ENCODE results near the gene PIK3CG. TPM values are rescaled to one million over a fixed set of nuclear protein-coding genes. Genes with fewer than 3 reads are reported as not detected.
"Not testable (repeated sequence)": the region's sequence is repeated elsewhere in the genome, so short reads cannot be mapped to it uniquely, and the experiment has no call there.

Gene PIK3CG
- polyA plus RNA-seq, 3 donors = 17.9 to 31.2 (median 20.7) TPM

GRCh38 chr7:106952658-106953231, 87.7 kb downstream of the PIK3CG start:
- Histone ChIP-seq H3K4me2 (replicated peaks; ENCODE audit: extremely low read depth, low read length, poor library complexity, severe bottlenecking) (peak overlapping the region; percentile 27), H2AFZ (ENCODE audit: insufficient read depth, low read depth, low read length, poor library complexity, severe bottlenecking) (no peak overlapping the region), H3K27ac (ENCODE audit: low read depth in 1 of 2, low read length in 2 of 2) (peak overlapping the region; percentile 11 to 69), H3K36me3 (replicated peaks in 1 of 2; ENCODE audit: control insufficient read depth in 1 of 2, insufficient read depth in 2 of 2, low read length in 2 of 2) (no peaks in the 10 kb centered on the region), H3K4me3 (replicated peaks in 1 of 3; ENCODE audit: low read depth in 2 of 3, low read length in 3 of 3) (peak overlapping the region in 1 of 3 experiments; percentile 7), H3K4me1 (ENCODE audit: control insufficient read depth in 1 of 2, insufficient read depth in 2 of 2, low read length in 2 of 2) (peaks cover 18 to 21% of the 10 kb centered on the region in 2 donors), H3K9ac (ENCODE audit: insufficient read depth, low read length, poor library complexity, severe bottlenecking) (no peak overlapping the region), H3K27me3 (ENCODE audit: control insufficient read depth in 2 of 2, insufficient read depth in 2 of 2, low read length in 2 of 2) (no peaks in the 10 kb centered on the region), H4K20me1 (ENCODE audit: insufficient read depth, low read length) (no peaks in the 10 kb centered on the region), H3K79me2 (ENCODE audit: insufficient read depth, low read length) (no peaks in the 10 kb centered on the region), H3K9me3 (replicated peaks in 1 of 2; ENCODE audit: control insufficient read depth in 1 of 2, insufficient read depth in 1 of 2, low read length in 2 of 2) (no peaks in the 10 kb centered on the region)
- H3K36me3 Mint-ChIP-seq = peaks cover 0 to 2% of the 10 kb centered on the region in 2 donors
- 0% methylated on average over 1 of the region's 5 CpGs for WGBS (ENCODE audit: insufficient coverage)
- H3K27ac Mint-ChIP-seq = peak overlapping the region; percentile 64 to 89 (median 84)
- intact Hi-C loops (cut with micrococcal nuclease) = no loop called here
- no peak for TF ChIP-seq CTCF (IDR thresholded peaks at IDR 0.05)
- DNase-seq = peak; percentile 55 to 77 (median 74)
- peak overlapping the region in 1 of 2 donors; percentile 59 for H3K4me3 Mint-ChIP-seq
- peaks cover 0 to 3% (median 0%) of the 10 kb centered on the region in 7 donors for H3K9me3 Mint-ChIP-seq
- H3K4me1 Mint-ChIP-seq = peaks cover 20% of the 10 kb centered on the region
- peaks cover 0 to 7% (median 0%) of the 10 kb centered on the region in 3 donors for H3K27me3 Mint-ChIP-seq (ENCODE audit: low read depth in 3 of 3)

- Histone ChIP-seq H3K4me1 (ENCODE audit: control insufficient read depth in 1 of 2, insufficient read depth in 2 of 2, low read length in 2 of 2) (peaks cover 24 to 27% of the 10 kb centered on the region in 2 donors), H3K9ac (ENCODE audit: insufficient read depth, low read length, poor library complexity, severe bottlenecking) (no peak overlapping the region), H2AFZ (ENCODE audit: insufficient read depth, low read depth, low read length, poor library complexity, severe bottlenecking) (no peak overlapping the region), H3K4me3 (replicated peaks in 1 of 3; ENCODE audit: low read depth in 2 of 3, low read length in 3 of 3) (no peak overlapping the region), H3K27ac (ENCODE audit: low read depth in 1 of 2, low read length in 2 of 2) (no peak overlapping the region), H3K79me2 (ENCODE audit: insufficient read depth, low read length) (no peaks in the 10 kb centered on the region), H3K36me3 (replicated peaks in 1 of 2; ENCODE audit: control insufficient read depth in 1 of 2, insufficient read depth in 2 of 2, low read length in 2 of 2) (no peaks in the 10 kb centered on the region), H3K27me3 (ENCODE audit: control insufficient read depth in 2 of 2, insufficient read depth in 2 of 2, low read length in 2 of 2) (no peaks in the 10 kb centered on the region), H3K4me2 (replicated peaks; ENCODE audit: extremely low read depth, low read length, poor library complexity, severe bottlenecking) (no peak overlapping the region), H4K20me1 (ENCODE audit: insufficient read depth, low read length) (no peaks in the 10 kb centered on the region), H3K9me3 (replicated peaks in 1 of 2; ENCODE audit: control insufficient read depth in 1 of 2, insufficient read depth in 1 of 2, low read length in 2 of 2) (no peaks in the 10 kb centered on the region)
- no peak for TF ChIP-seq CTCF (IDR thresholded peaks at IDR 0.05)
- peaks cover 0 to 3% (median 0%) of the 10 kb centered on the region in 7 donors for H3K9me3 Mint-ChIP-seq
- H3K4me3 Mint-ChIP-seq = no peak overlapping the region
- WGBS (ENCODE audit: insufficient coverage) = 100% methylated on average over 1 of the region's 2 CpGs
- H3K27me3 Mint-ChIP-seq (ENCODE audit: low read depth in 3 of 3) = peaks cover 0 to 5% (median 0%) of the 10 kb centered on the region in 3 donors
- H3K27ac Mint-ChIP-seq = peak overlapping the region in 4 of 7 donors; percentile 1 to 83 (median 26)
- H3K36me3 Mint-ChIP-seq = peaks cover 0 to 2% of the 10 kb centered on the region in 2 donors
- H3K4me1 Mint-ChIP-seq = peaks cover 26% of the 10 kb centered on the region
- intact Hi-C loops (cut with micrococcal nuclease) = no loop called here
- DNase-seq = no peak
Observed at GRCh38 chr7:106954840-106955239, 89.8 kb downstream of the PIK3CG start.

GRCh38 chr7:106955857-106956256, 90.8 kb downstream of the PIK3CG start:
- H3K4me3 ChIP-seq (replicated peaks in 1 of 3; ENCODE audit: low read depth in 2 of 3, low read length in 3 of 3); intact Hi-C loops (cut with micrococcal nuclease); H3K9me3 Mint-ChIP-seq; H4K20me1 ChIP-seq (ENCODE audit: insufficient read depth, low read length); H3K9ac ChIP-seq (ENCODE audit: insufficient read depth, low read length, poor library complexity, severe bottlenecking); H3K36me3 Mint-ChIP-seq; H3K4me3 Mint-ChIP-seq; H3K27me3 ChIP-seq (ENCODE audit: control insufficient read depth in 2 of 2, insufficient read depth in 2 of 2, low read length in 2 of 2); H3K27me3 Mint-ChIP-seq (ENCODE audit: low read depth in 3 of 3); H3K9me3 ChIP-seq (replicated peaks in 1 of 2; ENCODE audit: control insufficient read depth in 1 of 2, insufficient read depth in 1 of 2, low read length in 2 of 2); DNase-seq; H3K27ac ChIP-seq (ENCODE audit: low read depth in 1 of 2, low read length in 2 of 2); H3K36me3 ChIP-seq (replicated peaks in 1 of 2; ENCODE audit: control insufficient read depth in 1 of 2, insufficient read depth in 2 of 2, low read length in 2 of 2); H3K79me2 ChIP-seq (ENCODE audit: insufficient read depth, low read length); H3K4me2 ChIP-seq (replicated peaks; ENCODE audit: extremely low read depth, low read length, poor library complexity, severe bottlenecking); H2AFZ ChIP-seq (ENCODE audit: insufficient read depth, low read depth, low read length, poor library complexity, severe bottlenecking): not testable (repeated sequence)
- peaks cover 24 to 27% of the 10 kb centered on the region in 2 donors for H3K4me1 ChIP-seq (ENCODE audit: control insufficient read depth in 1 of 2, insufficient read depth in 2 of 2, low read length in 2 of 2)
- H3K4me1 Mint-ChIP-seq = peaks cover 26% of the 10 kb centered on the region
- WGBS (ENCODE audit: insufficient coverage) = no CpG with 5 or more reads among the region's 1 CpG
- H3K27ac Mint-ChIP-seq = peak overlapping the region in 1 of 7 donors; percentile 11

All from CD14-positive monocyte (primary cell).